ENCODE results near the gene SLC17A4.

The SLC17A4 gene

GRCh38 chr6:25777031-25777430, 22.5 kb downstream of the SLC17A4 start:
- ChIA-PET POLR2A (no interaction called here), CTCF (interaction anchor here (0.9 to 1.2 kb wide), 2 partner anchors 12 to 47 kb away, joined by 3 read pairs; no protein-coding TSS in a partner anchor)
- no peak for DNase-seq (ENCODE audit: extremely low spot score)
- TF ChIP-seq CTCF (IDR thresholded peaks at IDR 0.05; ENCODE audit: control extremely low read depth, extremely low read depth, low read depth, missing control alignments) = no peak

GRCh38 chr6:25777856-25778649, 23.5 kb downstream of the SLC17A4 start:
- ChIA-PET CTCF (interaction anchor here (1.2 kb wide), 1 partner anchor 48 kb away, joined by 3 read pairs; no protein-coding TSS in a partner anchor), POLR2A (no interaction called here)
- TF ChIP-seq CTCF (IDR thresholded peaks at IDR 0.05; ENCODE audit: control extremely low read depth, extremely low read depth, low read depth, missing control alignments) = no peak
- DNase-seq (ENCODE audit: extremely low spot score) = no peak

GRCh38 chr6:25781134-25781533, 26.6 kb downstream of the SLC17A4 start:
- ChIA-PET POLR2A (no interaction called here), CTCF (interaction anchor here (1.5 kb wide), 1 partner anchor 25 kb away, joined by 5 read pairs; no protein-coding TSS in a partner anchor)
- no peak for TF ChIP-seq CTCF (IDR thresholded peaks at IDR 0.05; ENCODE audit: control extremely low read depth, extremely low read depth, low read depth, missing control alignments)
- DNase-seq (ENCODE audit: extremely low spot score) = no peak

- POLR2A ChIA-PET = no interaction called here
- CTCF ChIA-PET = interaction anchor here (1.0 to 3.2 kb wide), 8 partner anchors 16 to 238 kb away, joined by 3 to 16 read pairs (median 6); no protein-coding TSS in a partner anchor
- DNase-seq (ENCODE audit: extremely low spot score) = no peak
- no peak for TF ChIP-seq CTCF (IDR thresholded peaks at IDR 0.05; ENCODE audit: control extremely low read depth, extremely low read depth, low read depth, missing control alignments)
These were observed 32.9 kb downstream of the SLC17A4 start for GRCh38 chr6:25787428-25787827.

GRCh38 chr6:25788305-25788922, 33.9 kb downstream of the SLC17A4 start:
- POLR2A ChIA-PET = no interaction called here
- peak; percentile 46 for TF ChIP-seq CTCF (IDR thresholded peaks at IDR 0.05; ENCODE audit: control extremely low read depth, extremely low read depth, low read depth, missing control alignments)
- DNase-seq (ENCODE audit: extremely low spot score) = peak; percentile 22
- CTCF ChIA-PET = interaction anchor here (0.9 to 3.2 kb wide), 23 partner anchors 9 to 237 kb away, joined by 3 to 16 read pairs (median 5); no protein-coding TSS in a partner anchor

GRCh38 chr6:25789475-25789874, 34.9 kb downstream of the SLC17A4 start:
- no peak for DNase-seq (ENCODE audit: extremely low spot score)
- POLR2A ChIA-PET = no interaction called here
- CTCF ChIA-PET = interaction anchor here (1.0 to 3.2 kb wide), 17 partner anchors 10 to 220 kb away, joined by 3 to 16 read pairs (median 5); no protein-coding TSS in a partner anchor
- TF ChIP-seq CTCF (IDR thresholded peaks at IDR 0.05; ENCODE audit: control extremely low read depth, extremely low read depth, low read depth, missing control alignments) = no peak
